ENCODE measurements around the gene NUTM2D.
"Not testable (repeated sequence)": the region's sequence is repeated elsewhere in the genome, so short reads cannot be mapped to it uniquely, and the experiment has no call there.

Gene NUTM2D

GRCh38 chr10:87383149-87383857 is 25.8 kb downstream of the NUTM2D start:
- not testable (repeated sequence) for DNase-seq

- not testable (repeated sequence) for DNase-seq
Observed at GRCh38 chr10:87384283-87384682, 26.7 kb downstream of the NUTM2D start.

GRCh38 chr10:87385762-87386360 is 28.3 kb downstream of the NUTM2D start:
- DNase-seq, result not testable (repeated sequence)

GRCh38 chr10:87391360-87391759 is 33.8 kb downstream of the NUTM2D start:
- DNase-seq, result not testable (repeated sequence)

GRCh38 chr10:87396206-87396605 is 38.7 kb downstream of the NUTM2D start:
- DNase-seq, result not testable (repeated sequence)

- DNase-seq, result not testable (repeated sequence)
Observed at GRCh38 chr10:87398436-87398835, 40.9 kb downstream of the NUTM2D start.

- DNase-seq, result not testable (repeated sequence)
Observed at GRCh38 chr10:87407516-87408467, 50.2 kb downstream of the NUTM2D start.

GRCh38 chr10:87413921-87414320 is 56.4 kb downstream of the NUTM2D start:
- not testable (repeated sequence) for DNase-seq

Data from CD4-positive, alpha-beta T cell treated with Interleukin-21 for 1 hour (primary cell).